Subcutaneous preadipocyte (primary cell): Measurements from ENCODE around the gene TECTA. TPM values are rescaled to one million over a fixed set of nuclear protein-coding genes. Genes with fewer than 3 reads are reported as not detected.

Source experiments
- total RNA-seq: library from RNA; depleted of rRNA; stranded (reverse); fragments of >200 nt; gene quantifications from 2 replicates; pipeline ENCODE4 v1.2.3, GENCODE V29; 2012

The TECTA gene
- total RNA-seq, result 0.20 and 0.73 TPM in 2 replicates

GRCh38 chr11:121100943-121101342, at the start of gene TECTA:
Gene TECTA, plus strand, starts transcription at chr11:121101243. Its CDS starts 1,423 bp downstream, at chr11:121102666.

Other genes with a start within 250 kb of the TECTA start
- gene TBCEL, start 77.1 kb upstream of the TECTA start, total RNA-seq, result 13.9 and 15.8 TPM in 2 replicates
- gene SC5D, start 191.5 kb downstream of the TECTA start, total RNA-seq, result 58.8 and 71.4 TPM in 2 replicates